ENCODE results near the gene P3H2. TPM values are rescaled to one million over a fixed set of nuclear protein-coding genes. Genes with fewer than 3 reads are reported as not detected.

Gene P3H2
- total and polyA plus RNA-seq, 9 of the 15 experiments (the other 6 are each of a cell fraction or from before 2014, with no cell fraction given): 0.04 to 0.26 (median 0.22) TPM; not detected in 6

DNA sequence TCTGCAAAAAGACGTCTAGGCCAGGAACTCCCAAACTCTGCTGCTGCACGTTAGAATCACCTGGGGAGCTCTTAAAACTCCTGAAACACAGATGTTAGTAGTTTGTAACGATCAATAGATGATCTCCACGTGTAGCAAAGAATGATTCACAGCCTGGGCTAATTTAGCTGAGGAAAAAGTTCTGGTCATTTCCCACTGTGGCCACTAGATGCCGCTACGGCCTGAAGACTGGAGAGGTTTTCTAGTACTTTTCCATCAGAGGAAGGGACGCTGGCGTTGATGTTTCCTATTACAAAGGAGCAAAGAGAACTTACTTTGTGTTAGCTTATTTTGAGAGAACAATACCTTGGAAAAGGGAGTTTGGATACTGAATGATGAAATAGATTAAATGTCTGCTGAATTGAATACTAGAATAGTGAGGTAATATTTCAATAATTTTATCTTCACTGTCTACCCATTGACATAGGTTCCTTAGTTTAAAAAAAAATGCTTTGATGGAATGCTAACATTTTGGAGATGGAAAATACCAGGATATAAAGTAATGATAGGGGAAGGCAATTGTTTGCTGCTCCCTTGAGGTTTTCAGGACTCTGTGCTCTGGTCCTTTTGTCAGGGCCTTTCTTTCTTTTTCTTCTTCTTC lies 159.1 kb downstream of the P3H2 start (continued):
- TF ChIP-seq, protein P1, sequence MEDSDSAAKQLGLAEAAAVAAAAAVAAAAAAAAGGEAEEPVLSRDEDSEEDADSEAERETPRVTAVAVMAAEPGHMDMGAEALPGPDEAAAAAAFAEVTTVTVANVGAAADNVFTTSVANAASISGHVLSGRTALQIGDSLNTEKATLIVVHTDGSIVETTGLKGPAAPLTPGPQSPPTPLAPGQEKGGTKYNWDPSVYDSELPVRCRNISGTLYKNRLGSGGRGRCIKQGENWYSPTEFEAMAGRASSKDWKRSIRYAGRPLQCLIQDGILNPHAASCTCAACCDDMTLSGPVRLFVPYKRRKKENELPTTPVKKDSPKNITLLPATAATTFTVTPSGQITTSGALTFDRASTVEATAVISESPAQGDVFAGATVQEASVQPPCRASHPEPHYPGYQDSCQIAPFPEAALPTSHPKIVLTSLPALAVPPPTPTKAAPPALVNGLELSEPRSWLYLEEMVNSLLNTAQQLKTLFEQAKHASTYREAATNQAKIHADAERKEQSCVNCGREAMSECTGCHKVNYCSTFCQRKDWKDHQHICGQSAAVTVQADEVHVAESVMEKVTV (CRISPR knock-in tag; IDR thresholded peaks at IDR 0.05): peak; percentile 44
- TF ChIP-seq BRCA1 (IDR thresholded peaks at IDR 0.05): no peak
- TF ChIP-seq BRCA1 (CRISPR knock-in tag; IDR thresholded peaks at IDR 0.05): no peak
- 0 out of 2 replicates have a peak, but pooled peaks have one; percentile 29 for TF ChIP-seq SMC3 (conservative IDR thresholded peaks at IDR 0.05; ENCODE audit: insufficient read depth, low read depth, low read length)
- no peak for TF ChIP-seq ZEB2 (IDR thresholded peaks at IDR 0.05)
- TF ChIP-seq, protein P2, sequence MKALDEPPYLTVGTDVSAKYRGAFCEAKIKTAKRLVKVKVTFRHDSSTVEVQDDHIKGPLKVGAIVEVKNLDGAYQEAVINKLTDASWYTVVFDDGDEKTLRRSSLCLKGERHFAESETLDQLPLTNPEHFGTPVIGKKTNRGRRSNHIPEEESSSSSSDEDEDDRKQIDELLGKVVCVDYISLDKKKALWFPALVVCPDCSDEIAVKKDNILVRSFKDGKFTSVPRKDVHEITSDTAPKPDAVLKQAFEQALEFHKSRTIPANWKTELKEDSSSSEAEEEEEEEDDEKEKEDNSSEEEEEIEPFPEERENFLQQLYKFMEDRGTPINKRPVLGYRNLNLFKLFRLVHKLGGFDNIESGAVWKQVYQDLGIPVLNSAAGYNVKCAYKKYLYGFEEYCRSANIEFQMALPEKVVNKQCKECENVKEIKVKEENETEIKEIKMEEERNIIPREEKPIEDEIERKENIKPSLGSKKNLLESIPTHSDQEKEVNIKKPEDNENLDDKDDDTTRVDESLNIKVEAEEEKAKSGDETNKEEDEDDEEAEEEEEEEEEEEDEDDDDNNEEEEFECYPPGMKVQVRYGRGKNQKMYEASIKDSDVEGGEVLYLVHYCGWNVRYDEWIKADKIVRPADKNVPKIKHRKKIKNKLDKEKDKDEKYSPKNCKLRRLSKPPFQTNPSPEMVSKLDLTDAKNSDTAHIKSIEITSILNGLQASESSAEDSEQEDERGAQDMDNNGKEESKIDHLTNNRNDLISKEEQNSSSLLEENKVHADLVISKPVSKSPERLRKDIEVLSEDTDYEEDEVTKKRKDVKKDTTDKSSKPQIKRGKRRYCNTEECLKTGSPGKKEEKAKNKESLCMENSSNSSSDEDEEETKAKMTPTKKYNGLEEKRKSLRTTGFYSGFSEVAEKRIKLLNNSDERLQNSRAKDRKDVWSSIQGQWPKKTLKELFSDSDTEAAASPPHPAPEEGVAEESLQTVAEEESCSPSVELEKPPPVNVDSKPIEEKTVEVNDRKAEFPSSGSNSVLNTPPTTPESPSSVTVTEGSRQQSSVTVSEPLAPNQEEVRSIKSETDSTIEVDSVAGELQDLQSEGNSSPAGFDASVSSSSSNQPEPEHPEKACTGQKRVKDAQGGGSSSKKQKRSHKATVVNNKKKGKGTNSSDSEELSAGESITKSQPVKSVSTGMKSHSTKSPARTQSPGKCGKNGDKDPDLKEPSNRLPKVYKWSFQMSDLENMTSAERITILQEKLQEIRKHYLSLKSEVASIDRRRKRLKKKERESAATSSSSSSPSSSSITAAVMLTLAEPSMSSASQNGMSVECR (CRISPR knock-in tag; IDR thresholded peaks at IDR 0.05): no peak
- TF ChIP-seq CC2D1A (IDR thresholded peaks at IDR 0.05): no peak
- TF ChIP-seq, protein P3, sequence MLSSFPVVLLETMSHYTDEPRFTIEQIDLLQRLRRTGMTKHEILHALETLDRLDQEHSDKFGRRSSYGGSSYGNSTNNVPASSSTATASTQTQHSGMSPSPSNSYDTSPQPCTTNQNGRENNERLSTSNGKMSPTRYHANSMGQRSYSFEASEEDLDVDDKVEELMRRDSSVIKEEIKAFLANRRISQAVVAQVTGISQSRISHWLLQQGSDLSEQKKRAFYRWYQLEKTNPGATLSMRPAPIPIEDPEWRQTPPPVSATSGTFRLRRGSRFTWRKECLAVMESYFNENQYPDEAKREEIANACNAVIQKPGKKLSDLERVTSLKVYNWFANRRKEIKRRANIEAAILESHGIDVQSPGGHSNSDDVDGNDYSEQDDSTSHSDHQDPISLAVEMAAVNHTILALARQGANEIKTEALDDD (IDR thresholded peaks at IDR 0.05): no peak
- no peak for TF ChIP-seq JUN (IDR thresholded peaks at IDR 0.05; ENCODE audit: borderline replicate concordance, low read depth, low read length)
- TF ChIP-seq JUN (CRISPR knock-in tag; IDR thresholded peaks at IDR 0.05; ENCODE audit: borderline replicate concordance): no peak
- TF ChIP-seq HDGF (IDR thresholded peaks at IDR 0.05): no peak
- TF ChIP-seq EZH2 (IDR thresholded peaks at IDR 0.05; ENCODE audit: borderline replicate concordance, low read depth, low read length): no peak
- no peak for TF ChIP-seq ZNF253 (CRISPR knock-in tag; conservative IDR thresholded peaks at IDR 0.05)
- TF ChIP-seq, protein P4, sequence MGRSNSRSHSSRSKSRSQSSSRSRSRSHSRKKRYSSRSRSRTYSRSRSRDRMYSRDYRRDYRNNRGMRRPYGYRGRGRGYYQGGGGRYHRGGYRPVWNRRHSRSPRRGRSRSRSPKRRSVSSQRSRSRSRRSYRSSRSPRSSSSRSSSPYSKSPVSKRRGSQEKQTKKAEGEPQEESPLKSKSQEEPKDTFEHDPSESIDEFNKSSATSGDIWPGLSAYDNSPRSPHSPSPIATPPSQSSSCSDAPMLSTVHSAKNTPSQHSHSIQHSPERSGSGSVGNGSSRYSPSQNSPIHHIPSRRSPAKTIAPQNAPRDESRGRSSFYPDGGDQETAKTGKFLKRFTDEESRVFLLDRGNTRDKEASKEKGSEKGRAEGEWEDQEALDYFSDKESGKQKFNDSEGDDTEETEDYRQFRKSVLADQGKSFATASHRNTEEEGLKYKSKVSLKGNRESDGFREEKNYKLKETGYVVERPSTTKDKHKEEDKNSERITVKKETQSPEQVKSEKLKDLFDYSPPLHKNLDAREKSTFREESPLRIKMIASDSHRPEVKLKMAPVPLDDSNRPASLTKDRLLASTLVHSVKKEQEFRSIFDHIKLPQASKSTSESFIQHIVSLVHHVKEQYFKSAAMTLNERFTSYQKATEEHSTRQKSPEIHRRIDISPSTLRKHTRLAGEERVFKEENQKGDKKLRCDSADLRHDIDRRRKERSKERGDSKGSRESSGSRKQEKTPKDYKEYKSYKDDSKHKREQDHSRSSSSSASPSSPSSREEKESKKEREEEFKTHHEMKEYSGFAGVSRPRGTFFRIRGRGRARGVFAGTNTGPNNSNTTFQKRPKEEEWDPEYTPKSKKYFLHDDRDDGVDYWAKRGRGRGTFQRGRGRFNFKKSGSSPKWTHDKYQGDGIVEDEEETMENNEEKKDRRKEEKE (IDR thresholded peaks at IDR 0.05; ENCODE audit: borderline replicate concordance in 1 of 2, control insufficient read depth in 1 of 2, low read depth in 2 of 2, low read length in 1 of 2): no peak
- TF ChIP-seq FOXP1 (CRISPR knock-in tag; IDR thresholded peaks at IDR 0.05): no peak
- peak; percentile 51 to 72 for TF ChIP-seq RAD21 (CRISPR knock-in tag; conservative IDR thresholded peaks at IDR 0.05 in 1 of 2, IDR thresholded peaks at IDR 0.05 in 1 of 2)
